Measurements from ENCODE around the gene MAD2L1BP. TPM values are rescaled to one million over a fixed set of nuclear protein-coding genes. Genes with fewer than 3 reads are reported as not detected.
A peak's percentile ranks its signal among the peaks of the same experiment; 100 is the strongest.

Gene MAD2L1BP
- total and polyA plus RNA-seq, 2 of the 13 experiments (the other 11 are each of a cell fraction or from before 2014, with no cell fraction given) = 54.2 to 55.5 TPM

DNA sequence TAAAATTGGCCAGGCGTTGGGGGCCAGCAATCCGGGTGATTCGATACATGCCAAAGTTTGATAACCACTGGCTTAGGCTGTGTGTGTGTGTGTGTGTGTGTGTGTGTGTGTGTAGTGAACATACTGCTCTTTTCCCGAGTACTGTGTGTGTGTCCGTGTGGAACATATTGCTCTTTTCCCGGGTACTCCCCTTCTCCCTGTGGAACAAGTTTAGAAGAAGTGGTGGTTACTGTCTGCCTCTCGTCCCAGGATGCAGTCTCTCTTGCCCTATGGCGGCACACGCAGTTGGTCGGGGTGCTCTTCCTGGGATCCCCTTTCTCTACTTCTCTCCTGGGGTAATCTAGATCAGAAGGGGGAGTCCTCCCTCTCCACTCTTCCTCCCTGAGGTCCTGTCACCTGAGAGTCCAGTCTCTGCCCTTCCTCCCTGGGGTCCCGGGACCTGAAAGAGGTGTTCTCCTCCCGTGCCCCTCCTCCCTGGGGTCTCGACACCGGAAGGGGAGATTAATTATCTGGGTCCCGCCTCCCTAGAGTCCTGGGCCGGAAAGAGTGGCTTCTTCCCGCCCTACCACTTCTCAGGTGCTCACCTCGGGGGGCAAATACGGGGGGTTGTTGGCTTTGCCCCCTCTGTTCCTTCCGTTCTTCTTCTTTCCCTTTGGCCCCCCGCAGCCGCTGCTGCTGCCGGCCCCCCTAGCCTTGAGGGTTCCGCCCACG is 7.1 kb upstream of the MAD2L1BP start (continued):
- TF ChIP-seq, protein P1, sequence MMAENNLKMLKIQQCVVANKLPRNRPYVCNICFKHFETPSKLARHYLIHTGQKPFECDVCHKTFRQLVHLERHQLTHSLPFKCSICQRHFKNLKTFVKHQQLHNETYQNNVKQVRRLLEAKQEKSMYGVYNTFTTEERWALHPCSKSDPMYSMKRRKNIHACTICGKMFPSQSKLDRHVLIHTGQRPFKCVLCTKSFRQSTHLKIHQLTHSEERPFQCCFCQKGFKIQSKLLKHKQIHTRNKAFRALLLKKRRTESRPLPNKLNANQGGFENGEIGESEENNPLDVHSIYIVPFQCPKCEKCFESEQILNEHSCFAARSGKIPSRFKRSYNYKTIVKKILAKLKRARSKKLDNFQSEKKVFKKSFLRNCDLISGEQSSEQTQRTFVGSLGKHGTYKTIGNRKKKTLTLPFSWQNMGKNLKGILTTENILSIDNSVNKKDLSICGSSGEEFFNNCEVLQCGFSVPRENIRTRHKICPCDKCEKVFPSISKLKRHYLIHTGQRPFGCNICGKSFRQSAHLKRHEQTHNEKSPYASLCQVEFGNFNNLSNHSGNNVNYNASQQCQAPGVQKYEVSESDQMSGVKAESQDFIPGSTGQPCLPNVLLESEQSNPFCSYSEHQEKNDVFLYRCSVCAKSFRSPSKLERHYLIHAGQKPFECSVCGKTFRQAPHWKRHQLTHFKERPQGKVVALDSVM (CRISPR knock-in tag; IDR thresholded peaks at IDR 0.05) = no peak
- TF ChIP-seq BCL6 (CRISPR knock-in tag; IDR thresholded peaks at IDR 0.05) = no peak
- no peak for TF ChIP-seq MYC (CRISPR knock-in tag; IDR thresholded peaks at IDR 0.05; ENCODE audit: borderline replicate concordance)
- TF ChIP-seq XBP1 (CRISPR knock-in tag; IDR thresholded peaks at IDR 0.05) = no peak
- no peak; the same call in 1 of the 2 replicates for TF ChIP-seq SP4 (CRISPR knock-in tag; IDR thresholded peaks at IDR 0.05)
- no peak for TF ChIP-seq ZBTB38 (CRISPR knock-in tag; IDR thresholded peaks at IDR 0.05)
- TF ChIP-seq, protein P2, sequence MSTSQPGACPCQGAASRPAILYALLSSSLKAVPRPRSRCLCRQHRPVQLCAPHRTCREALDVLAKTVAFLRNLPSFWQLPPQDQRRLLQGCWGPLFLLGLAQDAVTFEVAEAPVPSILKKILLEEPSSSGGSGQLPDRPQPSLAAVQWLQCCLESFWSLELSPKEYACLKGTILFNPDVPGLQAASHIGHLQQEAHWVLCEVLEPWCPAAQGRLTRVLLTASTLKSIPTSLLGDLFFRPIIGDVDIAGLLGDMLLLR (CRISPR knock-in tag; IDR thresholded peaks at IDR 0.05) = no peak
- TF ChIP-seq, protein P3, sequence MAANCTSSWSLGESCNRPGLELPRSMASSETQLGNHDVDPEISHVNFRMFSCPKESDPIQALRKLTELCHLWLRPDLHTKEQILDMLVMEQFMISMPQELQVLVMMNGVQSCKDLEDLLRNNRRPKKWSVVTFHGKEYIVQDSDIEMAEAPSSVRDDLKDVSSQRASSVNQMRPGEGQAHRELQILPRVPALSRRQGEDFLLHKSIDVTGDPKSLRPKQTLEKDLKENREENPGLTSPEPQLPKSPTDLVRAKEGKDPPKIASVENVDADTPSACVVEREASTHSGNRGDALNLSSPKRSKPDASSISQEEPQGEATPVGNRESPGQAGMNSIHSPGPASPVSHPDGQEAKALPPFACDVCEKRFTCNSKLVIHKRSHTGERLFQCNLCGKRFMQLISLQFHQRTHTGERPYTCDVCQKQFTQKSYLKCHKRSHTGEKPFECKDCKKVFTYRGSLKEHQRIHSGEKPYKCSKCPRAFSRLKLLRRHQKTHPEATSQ (CRISPR knock-in tag; IDR thresholded peaks at IDR 0.05; ENCODE audit: borderline replicate concordance) = peak; percentile 40; the same call in 1 of the 2 replicates
- no peak for TF ChIP-seq ZNF432 (CRISPR knock-in tag; IDR thresholded peaks at IDR 0.05; ENCODE audit: borderline replicate concordance)
- no peak for TF ChIP-seq CHCHD3 (CRISPR knock-in tag; IDR thresholded peaks at IDR 0.05)
- TF ChIP-seq POLR2AphosphoS5 (IDR thresholded peaks at IDR 0.05; ENCODE audit: low read depth, low read length) = peak; percentile 41; the same call in 1 of the 2 replicates
- TF ChIP-seq ZNF678 (CRISPR knock-in tag; IDR thresholded peaks at IDR 0.05) = peak; percentile 22; the same call in 1 of the 2 replicates
- TF ChIP-seq GPN1 (CRISPR knock-in tag; IDR thresholded peaks at IDR 0.05; ENCODE audit: borderline replicate concordance) = no peak
- TF ChIP-seq ZNF232 (CRISPR knock-in tag; IDR thresholded peaks at IDR 0.05; ENCODE audit: borderline replicate concordance) = no peak
- TF ChIP-seq, protein P4, sequence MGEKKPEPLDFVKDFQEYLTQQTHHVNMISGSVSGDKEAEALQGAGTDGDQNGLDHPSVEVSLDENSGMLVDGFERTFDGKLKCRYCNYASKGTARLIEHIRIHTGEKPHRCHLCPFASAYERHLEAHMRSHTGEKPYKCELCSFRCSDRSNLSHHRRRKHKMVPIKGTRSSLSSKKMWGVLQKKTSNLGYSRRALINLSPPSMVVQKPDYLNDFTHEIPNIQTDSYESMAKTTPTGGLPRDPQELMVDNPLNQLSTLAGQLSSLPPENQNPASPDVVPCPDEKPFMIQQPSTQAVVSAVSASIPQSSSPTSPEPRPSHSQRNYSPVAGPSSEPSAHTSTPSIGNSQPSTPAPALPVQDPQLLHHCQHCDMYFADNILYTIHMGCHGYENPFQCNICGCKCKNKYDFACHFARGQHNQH (CRISPR knock-in tag; IDR thresholded peaks at IDR 0.05) = no peak; the same call in 1 of the 2 replicates
- TF ChIP-seq FLYWCH1 (CRISPR knock-in tag; IDR thresholded peaks at IDR 0.05) = no peak
- no peak for TF ChIP-seq NKX3-1 (CRISPR knock-in tag; IDR thresholded peaks at IDR 0.05)
- 0 out of 2 replicates have a peak, but pooled peaks have one; percentile 8 for TF ChIP-seq GATAD1 (CRISPR knock-in tag; IDR thresholded peaks at IDR 0.05)
- TF ChIP-seq HES4 (CRISPR knock-in tag; IDR thresholded peaks at IDR 0.05; ENCODE audit: borderline replicate concordance) = no peak
- TF ChIP-seq NFKBIZ (CRISPR knock-in tag; IDR thresholded peaks at IDR 0.05) = peak; percentile 18; the same call in 1 of the 2 replicates
- no peak for TF ChIP-seq ZSCAN31 (CRISPR knock-in tag; IDR thresholded peaks at IDR 0.05; ENCODE audit: low read depth)
- no peak for TF ChIP-seq MIER3 (CRISPR knock-in tag; IDR thresholded peaks at IDR 0.05; ENCODE audit: borderline replicate concordance)
